Stimulated activated CD8-positive, alpha-beta memory T cell treated with anti-CD3 and anti-CD28 coated beads, Interleukin-2, amount 100 ng/mL, for 1 hour (primary cell): Measurements from ENCODE around the gene PRKN.

Source experiments
- DNase-seq, 2 donors: peaks; one replicate each; pipeline ENCODE4 v3.0.0-alpha.2; 2020; ENCODE audit warnings: low read depth in 2 of 2

The PRKN gene

DNA sequence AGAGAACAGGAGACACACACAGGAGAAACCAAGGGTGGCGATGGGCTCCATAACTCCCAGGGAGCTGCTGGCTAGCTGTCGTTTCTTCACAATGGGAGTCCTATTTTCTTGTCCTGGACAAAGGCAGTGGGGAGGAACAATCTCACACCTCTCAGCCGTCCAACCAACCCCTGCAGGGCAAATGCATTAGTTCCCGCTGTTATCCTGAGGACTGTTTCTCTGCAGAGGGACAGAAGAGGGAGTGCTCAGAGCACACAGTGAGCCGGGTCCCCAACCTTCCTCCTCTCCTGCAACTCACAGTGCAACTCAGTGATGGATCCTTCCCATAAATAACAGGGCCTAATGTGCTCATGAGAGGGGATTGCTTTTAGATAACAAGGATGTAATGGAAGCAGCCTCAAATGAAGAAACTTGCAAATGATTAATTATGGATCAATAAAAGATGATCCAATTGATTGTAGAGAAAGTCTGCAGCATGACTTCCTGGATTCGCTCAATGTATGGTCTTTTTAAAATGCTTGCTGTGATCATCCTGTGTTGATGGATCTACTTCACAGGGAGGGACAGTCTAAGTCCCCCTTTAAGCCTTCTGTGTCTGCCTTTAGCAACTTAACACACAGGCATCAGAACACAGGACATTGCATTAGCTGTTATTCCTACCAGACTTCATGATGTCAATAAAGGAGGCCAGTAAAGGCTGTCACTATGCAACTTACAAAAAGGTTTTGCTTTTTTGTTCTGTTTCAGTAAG, 1000.3 kb downstream of the PRKN start:
- DNase-seq: no peak

DNA sequence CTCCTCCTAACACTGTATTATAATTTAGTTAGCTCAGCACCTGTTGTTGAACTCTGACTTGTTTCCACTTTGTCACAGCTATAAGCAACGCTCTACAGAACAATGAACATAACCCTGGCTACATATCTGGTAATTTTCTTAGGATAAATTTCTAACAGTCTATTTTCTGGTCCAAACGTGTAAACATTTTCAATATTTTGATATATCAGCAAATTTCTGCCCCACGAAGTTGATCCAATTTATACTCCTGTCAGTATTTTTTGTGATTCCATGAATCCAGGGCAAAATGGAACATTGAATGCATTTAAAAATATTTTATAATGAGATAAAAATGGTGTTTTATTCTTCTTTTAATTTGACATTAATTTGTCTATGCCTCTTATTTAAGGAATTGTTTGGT, 1005.2 kb downstream of the PRKN start:
- no peak for DNase-seq

DNA sequence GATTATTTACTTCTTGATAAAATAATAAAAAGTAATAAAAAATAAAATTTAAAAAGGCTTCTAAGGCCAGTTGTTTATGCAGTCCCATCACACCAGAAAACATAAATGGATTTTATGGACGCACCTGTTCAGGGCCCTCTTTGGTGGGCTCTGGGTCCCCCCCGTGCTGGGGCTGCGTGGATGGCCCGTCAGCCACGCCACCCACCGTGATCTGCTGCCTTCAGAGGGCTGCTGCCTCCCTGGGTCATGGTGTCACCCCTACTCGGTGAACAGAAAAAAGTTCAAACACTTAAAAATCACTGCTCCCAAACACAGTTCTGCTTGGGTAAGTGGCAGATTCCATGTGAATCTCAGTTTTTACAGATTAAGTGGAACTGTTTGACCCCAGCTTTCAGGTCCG, 1006.1 kb downstream of the PRKN start:
- no peak for DNase-seq

DNA sequence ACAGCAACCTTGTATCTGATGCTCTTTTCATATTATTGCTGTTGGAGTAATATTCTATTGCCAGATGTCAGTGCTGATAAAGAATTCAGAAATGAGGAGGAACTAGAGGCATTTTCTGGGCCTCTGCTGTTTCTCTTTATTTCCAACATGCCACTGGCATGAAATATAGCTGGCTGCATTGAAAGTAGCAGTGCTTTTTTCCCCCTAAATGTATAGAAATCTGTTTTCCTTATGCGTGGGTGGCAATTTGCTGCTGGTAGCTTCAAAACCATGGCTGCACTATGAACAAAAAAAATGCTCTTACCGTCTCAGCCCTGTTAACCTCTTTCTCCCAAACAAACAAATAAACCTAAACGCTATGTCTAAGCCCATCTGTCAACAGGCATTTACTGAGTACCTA, 1011.4 kb downstream of the PRKN start:
- DNase-seq: no peak

DNA sequence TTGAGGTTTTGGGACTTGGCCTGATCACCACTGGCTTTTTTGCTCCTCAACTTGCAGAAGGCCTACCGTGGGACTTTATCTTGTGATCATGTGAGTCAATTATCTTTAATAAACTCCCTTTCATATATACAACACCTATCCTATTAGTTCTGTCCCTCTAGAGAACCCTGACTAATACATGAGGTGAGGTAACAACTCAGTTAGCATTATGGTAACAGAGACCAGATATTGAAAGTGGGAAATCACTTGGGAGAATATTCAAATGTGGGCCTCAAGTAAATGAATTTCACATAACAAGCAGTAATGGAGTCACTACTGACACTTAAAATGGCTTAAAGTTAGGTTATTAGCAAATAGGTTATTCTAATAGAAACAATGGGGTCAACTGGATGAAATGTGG, 1015.6 kb downstream of the PRKN start:
- no peak for DNase-seq

GRCh38 chr6:161711515-161711914, 1016.1 kb downstream of the PRKN start:
- DNase-seq: no peak

GRCh38 chr6:161710698-161711097, 1016.9 kb downstream of the PRKN start:
- DNase-seq: no peak

DNA sequence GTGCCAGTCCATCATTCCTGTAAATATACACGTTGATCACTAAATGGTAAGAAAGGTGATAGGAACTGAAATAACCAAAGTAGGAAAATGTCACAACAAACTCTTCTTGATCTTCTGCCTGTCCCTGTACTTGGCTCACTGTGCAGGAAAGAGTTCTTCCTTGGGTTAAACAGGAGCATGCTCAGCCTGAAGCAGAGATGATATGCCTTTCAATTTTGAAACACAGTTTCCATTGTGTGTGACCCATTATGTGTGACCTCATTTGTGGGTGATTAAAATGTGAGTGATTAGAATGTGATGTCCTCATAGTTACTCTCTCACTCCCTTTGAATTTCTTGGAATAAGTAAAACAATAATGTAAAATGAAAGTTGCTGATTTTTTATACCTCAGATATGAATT, 1026.5 kb downstream of the PRKN start:
- DNase-seq: no peak

DNA sequence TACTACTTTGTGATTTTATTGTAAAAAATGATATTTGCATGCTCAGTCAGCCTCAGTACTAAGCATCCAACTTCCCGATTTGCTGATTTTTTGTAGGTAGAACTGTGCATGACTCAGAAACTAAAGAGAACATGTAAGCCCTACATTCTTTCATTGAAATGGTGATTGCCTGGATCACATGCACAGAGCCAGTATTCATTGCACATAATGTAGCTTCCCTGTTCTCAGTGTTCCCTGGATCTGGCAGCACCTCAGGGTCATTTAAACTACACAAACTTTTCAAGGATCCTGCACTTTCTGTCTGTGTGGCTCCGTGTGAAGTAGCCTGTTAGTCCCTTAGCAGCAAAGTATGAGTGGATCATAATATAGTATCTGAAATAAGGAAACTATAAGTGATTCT, 1030.8 kb downstream of the PRKN start:
- no peak for DNase-seq

DNA sequence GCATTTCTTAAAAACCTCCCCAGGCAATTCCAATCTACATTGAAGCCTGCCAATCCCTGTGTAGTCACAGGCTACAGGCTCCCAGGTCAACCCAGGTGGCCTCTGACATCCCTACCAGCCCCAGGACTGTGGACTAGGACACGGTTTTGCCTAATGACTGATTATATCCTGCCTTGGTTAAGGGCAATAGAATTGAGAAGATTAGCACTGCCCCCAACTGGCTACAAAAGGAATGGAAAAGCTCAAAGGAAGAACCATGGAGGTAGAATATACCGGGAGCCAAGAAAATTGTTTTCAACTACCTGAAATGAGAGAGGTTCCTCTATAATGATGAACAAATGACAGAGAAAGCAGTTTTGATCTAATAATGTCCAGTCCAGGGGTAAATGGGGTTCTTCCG, 1032.6 kb downstream of the PRKN start:
- no peak for DNase-seq

GRCh38 chr6:161686655-161687054, 1040.9 kb downstream of the PRKN start:
- no peak for DNase-seq

- DNase-seq: no peak
Measured at GRCh38 chr6:161684731-161685475, 1042.7 kb downstream of the PRKN start.

DNA sequence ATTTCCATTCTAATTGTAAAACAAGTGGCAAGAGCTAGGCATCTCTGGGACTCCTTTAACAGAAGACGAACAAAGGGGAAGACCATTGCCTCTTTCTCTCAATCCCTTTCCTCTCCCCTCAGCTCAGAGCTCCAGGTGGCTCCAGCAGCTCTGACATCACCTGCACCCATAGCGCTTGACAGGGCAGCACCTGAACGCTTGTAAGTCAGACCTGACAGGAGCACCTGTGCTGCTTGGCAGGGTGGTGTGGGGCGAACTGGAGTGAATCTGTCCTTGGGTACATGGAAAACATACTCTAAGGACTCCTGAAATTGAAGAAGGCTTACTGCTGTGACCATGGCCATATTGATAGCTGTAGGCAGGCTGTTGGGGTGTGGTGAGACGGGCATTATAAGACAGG, 1044.2 kb downstream of the PRKN start:
- DNase-seq: no peak

GRCh38 chr6:161682982-161683381, 1044.6 kb downstream of the PRKN start:
- no peak for DNase-seq

- no peak for DNase-seq
Measured at GRCh38 chr6:161679980-161680538, 1047.5 kb downstream of the PRKN start.

- no peak for DNase-seq
Measured at GRCh38 chr6:161677188-161677587, 1050.4 kb downstream of the PRKN start.

GRCh38 chr6:161676586-161676985, 1051.0 kb downstream of the PRKN start:
- no peak for DNase-seq

DNA sequence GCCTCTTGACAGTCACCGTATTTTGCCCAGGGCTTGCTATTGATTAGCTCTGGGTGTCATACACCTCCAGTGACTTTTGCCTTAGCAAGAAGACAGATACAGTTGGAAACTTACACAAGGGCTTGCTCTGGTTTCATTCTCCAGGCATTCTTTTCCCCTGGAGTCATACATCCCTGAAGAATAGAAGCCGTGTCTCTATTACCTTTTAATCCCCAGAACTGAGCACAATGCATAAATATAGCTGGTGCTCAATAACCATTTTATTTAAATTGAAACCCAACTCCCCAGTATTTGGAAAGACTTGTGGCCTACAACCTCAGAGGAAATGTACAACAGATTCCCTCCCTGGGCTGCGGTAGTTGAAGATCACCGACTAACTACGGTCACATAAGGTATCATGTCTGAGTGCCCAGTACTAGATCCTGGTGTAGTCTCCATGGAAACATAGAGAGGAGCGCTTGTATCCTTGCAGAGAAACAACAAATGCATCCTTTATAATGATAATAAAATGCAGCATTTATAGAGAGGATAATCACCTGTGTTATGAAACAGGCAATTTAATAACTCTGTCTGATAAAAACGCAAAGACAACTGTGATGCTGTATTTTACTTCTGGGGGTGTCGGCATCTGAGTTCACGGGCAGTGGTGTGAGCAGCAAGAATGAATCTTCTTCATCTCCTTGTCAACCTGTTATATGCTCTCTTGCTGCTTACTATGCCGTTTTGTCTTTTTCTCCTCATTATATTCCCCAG, 1052.5 kb downstream of the PRKN start:
- no peak for DNase-seq

DNA sequence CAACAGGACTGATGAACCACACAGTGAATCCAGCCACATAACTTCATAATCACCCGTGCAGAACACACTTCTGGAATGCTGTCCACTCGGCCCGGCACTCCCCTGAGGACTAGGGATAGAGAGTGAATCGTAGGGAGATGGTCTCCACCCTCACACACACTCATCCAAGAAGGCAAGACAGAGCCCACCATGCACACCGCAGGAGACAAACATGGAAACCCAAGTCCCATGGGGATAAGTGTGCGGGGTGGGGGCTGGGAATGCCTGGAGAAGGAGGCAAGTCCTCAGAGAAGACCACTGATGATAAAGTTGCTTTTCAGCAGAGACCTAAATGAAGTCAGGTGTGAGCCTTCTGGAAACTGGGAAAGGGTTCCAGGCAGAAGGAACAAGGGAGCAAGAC, 1054.5 kb downstream of the PRKN start:
- no peak for DNase-seq

GRCh38 chr6:161671117-161671516, 1056.4 kb downstream of the PRKN start:
- no peak for DNase-seq

GRCh38 chr6:161668665-161669064, 1058.9 kb downstream of the PRKN start:
- no peak for DNase-seq

GRCh38 chr6:161667957-161668356, 1059.6 kb downstream of the PRKN start:
- DNase-seq: no peak
